ENCODE results near the gene PPP2R5A.

PPP2R5A gene

DNA sequence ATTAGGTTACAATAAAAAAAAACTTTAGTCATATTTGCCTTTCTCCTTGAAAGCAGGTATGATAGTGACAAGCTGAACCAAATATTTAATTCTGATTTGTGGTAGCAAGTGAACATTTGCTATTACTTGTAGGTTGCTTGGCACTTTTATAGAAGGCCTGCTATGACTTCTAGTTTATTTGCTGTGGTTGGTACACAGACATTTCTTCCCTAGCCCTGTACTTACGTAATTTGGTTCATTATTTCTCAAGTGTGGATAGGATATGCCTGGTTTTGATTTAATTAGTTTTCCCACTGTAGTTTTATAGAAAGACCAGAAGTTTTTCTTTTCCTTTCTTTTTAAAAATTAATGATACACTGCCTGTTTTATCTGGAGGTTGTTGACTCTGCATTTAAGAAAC, 55.9 kb downstream of the PPP2R5A start:
- H3K4me3 ChIP-seq (ENCODE audit: low read depth, low read length), result no peak overlapping the region
- H3K36me3 ChIP-seq (ENCODE audit: control insufficient read depth in 2 of 2, insufficient read depth in 1 of 2, low read length in 2 of 2), result peaks cover 2 to 5% of the 10 kb centered on the region in 2 experiments; a peak in 2 of 3 replicates
- no peaks in the 10 kb centered on the region for H3K9me3 ChIP-seq (ENCODE audit: control insufficient read depth, insufficient read depth, low read depth, low read length)
- no peaks in the 10 kb centered on the region for H3K4me1 ChIP-seq (ENCODE audit: control insufficient read depth, insufficient read depth, low read length)
- CTCF ChIA-PET, result interaction anchor here (0.6 to 1.3 kb wide), 2 partner anchors 91 to 325 kb away, joined by 3 to 4 read pairs; partner anchors contain the start of gene NENF
- H3K27ac ChIP-seq (ENCODE audit: extremely low read depth, low read depth, low read length), result no peak overlapping the region
- no peak for TF ChIP-seq BCL11A (tag by site-specific recombination; IDR thresholded peaks at IDR 0.05; ENCODE audit: low read depth)
- TF ChIP-seq, protein P1, sequence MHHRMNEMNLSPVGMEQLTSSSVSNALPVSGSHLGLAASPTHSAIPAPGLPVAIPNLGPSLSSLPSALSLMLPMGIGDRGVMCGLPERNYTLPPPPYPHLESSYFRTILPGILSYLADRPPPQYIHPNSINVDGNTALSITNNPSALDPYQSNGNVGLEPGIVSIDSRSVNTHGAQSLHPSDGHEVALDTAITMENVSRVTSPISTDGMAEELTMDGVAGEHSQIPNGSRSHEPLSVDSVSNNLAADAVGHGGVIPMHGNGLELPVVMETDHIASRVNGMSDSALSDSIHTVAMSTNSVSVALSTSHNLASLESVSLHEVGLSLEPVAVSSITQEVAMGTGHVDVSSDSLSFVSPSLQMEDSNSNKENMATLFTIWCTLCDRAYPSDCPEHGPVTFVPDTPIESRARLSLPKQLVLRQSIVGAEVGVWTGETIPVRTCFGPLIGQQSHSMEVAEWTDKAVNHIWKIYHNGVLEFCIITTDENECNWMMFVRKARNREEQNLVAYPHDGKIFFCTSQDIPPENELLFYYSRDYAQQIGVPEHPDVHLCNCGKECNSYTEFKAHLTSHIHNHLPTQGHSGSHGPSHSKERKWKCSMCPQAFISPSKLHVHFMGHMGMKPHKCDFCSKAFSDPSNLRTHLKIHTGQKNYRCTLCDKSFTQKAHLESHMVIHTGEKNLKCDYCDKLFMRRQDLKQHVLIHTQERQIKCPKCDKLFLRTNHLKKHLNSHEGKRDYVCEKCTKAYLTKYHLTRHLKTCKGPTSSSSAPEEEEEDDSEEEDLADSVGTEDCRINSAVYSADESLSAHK (tag by site-specific recombination; IDR thresholded peaks at IDR 0.05), result no peak
- no peak for TF ChIP-seq ZNF677 (tag by site-specific recombination; IDR thresholded peaks at IDR 0.05)
- TF ChIP-seq, protein P2, sequence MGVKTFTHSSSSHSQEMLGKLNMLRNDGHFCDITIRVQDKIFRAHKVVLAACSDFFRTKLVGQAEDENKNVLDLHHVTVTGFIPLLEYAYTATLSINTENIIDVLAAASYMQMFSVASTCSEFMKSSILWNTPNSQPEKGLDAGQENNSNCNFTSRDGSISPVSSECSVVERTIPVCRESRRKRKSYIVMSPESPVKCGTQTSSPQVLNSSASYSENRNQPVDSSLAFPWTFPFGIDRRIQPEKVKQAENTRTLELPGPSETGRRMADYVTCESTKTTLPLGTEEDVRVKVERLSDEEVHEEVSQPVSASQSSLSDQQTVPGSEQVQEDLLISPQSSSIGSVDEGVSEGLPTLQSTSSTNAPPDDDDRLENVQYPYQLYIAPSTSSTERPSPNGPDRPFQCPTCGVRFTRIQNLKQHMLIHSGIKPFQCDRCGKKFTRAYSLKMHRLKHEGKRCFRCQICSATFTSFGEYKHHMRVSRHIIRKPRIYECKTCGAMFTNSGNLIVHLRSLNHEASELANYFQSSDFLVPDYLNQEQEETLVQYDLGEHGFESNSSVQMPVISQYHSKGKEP (tag by site-specific recombination; IDR thresholded peaks at IDR 0.05), result no peak
- TF ChIP-seq, protein P3, sequence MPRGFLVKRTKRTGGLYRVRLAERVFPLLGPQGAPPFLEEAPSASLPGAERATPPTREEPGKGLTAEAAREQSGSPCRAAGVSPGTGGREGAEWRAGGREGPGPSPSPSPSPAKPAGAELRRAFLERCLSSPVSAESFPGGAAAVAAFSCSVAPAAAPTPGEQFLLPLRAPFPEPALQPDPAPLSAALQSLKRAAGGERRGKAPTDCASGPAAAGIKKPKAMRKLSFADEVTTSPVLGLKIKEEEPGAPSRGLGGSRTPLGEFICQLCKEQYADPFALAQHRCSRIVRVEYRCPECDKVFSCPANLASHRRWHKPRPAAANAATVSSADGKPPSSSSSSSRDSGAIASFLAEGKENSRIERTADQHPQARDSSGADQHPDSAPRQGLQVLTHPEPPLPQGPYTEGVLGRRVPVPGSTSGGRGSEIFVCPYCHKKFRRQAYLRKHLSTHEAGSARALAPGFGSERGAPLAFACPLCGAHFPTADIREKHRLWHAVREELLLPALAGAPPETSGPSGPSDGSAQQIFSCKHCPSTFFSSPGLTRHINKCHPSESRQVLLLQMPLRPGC (tag by site-specific recombination; IDR thresholded peaks at IDR 0.05), result no peak
- TF ChIP-seq, protein P4, sequence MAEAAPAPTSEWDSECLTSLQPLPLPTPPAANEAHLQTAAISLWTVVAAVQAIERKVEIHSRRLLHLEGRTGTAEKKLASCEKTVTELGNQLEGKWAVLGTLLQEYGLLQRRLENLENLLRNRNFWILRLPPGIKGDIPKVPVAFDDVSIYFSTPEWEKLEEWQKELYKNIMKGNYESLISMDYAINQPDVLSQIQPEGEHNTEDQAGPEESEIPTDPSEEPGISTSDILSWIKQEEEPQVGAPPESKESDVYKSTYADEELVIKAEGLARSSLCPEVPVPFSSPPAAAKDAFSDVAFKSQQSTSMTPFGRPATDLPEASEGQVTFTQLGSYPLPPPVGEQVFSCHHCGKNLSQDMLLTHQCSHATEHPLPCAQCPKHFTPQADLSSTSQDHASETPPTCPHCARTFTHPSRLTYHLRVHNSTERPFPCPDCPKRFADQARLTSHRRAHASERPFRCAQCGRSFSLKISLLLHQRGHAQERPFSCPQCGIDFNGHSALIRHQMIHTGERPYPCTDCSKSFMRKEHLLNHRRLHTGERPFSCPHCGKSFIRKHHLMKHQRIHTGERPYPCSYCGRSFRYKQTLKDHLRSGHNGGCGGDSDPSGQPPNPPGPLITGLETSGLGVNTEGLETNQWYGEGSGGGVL (tag by site-specific recombination; IDR thresholded peaks at IDR 0.05), result no peak
- TF ChIP-seq ZNF184 (tag by site-specific recombination; IDR thresholded peaks at IDR 0.05), result no peak
- no peak for TF ChIP-seq TCF7L2 (IDR thresholded peaks at IDR 0.05; ENCODE audit: borderline replicate concordance, low read depth, low read length)
- TF ChIP-seq ZNF221 (tag by site-specific recombination; IDR thresholded peaks at IDR 0.05; ENCODE audit: borderline replicate concordance), result no peak
- POLR2A ChIA-PET, result no interaction called here

DNA sequence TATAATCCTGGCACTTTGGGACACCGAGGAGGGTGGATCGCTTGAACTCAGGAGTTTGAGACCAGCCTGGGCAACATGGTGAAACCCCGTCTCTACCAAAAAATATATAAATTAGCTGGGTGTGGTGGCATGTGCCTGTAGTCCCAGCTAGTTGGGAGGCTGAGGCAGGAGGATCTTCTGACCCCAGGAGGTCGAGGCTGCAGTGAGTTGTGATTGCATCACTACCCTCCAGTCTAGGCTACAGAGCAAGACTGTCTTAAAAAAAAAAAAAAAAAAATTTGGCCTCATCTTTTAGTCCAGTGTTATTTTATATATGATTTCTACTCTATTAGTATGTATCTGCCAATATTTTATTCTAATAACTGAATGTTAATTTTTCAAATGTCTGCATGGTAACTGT, 59.7 kb downstream of the PPP2R5A start:
- ChIA-PET POLR2A (no interaction called here), CTCF (interaction anchor here (0.5 to 1.7 kb wide), 6 partner anchors 23 to 274 kb away, joined by 3 to 9 read pairs (median 4); no protein-coding TSS in a partner anchor)
- Histone ChIP-seq H3K9me3 (ENCODE audit: control insufficient read depth, insufficient read depth, low read depth, low read length) (no peaks in the 10 kb centered on the region), H3K4me1 (ENCODE audit: control insufficient read depth, insufficient read depth, low read length) (no peaks in the 10 kb centered on the region), H3K4me3 (ENCODE audit: low read depth, low read length) (no peak overlapping the region), H3K27ac (ENCODE audit: extremely low read depth, low read depth, low read length) (no peak overlapping the region), H3K36me3 (ENCODE audit: control insufficient read depth in 2 of 2, insufficient read depth in 1 of 2, low read length in 2 of 2) (peaks cover 8 to 9% of the 10 kb centered on the region in 2 experiments; a peak in 2 of 3 replicates)
- TF ChIP-seq ZNF114 (tag by site-specific recombination; IDR thresholded peaks at IDR 0.05) (no peak), KLF7 (tag by site-specific recombination; IDR thresholded peaks at IDR 0.05; ENCODE audit: borderline replicate concordance) (no peak), FEZF1 (tag by site-specific recombination; IDR thresholded peaks at IDR 0.05) (no peak), GFI1B (tag by site-specific recombination; IDR thresholded peaks at IDR 0.05) (no peak), ZNF24 (tag by site-specific recombination; IDR thresholded peaks at IDR 0.05) (no peak), GLIS1 (tag by site-specific recombination; IDR thresholded peaks at IDR 0.05) (no peak), ZNF16 (tag by site-specific recombination; IDR thresholded peaks at IDR 0.05; ENCODE audit: low read depth) (no peak), ZNF138 (tag by site-specific recombination; IDR thresholded peaks at IDR 0.05; ENCODE audit: borderline replicate concordance) (no peak), ZNF157 (tag by site-specific recombination; IDR thresholded peaks at IDR 0.05) (no peak), ZSCAN23 (tag by site-specific recombination; IDR thresholded peaks at IDR 0.05) (no peak)
- TF ChIP-seq, protein P5, sequence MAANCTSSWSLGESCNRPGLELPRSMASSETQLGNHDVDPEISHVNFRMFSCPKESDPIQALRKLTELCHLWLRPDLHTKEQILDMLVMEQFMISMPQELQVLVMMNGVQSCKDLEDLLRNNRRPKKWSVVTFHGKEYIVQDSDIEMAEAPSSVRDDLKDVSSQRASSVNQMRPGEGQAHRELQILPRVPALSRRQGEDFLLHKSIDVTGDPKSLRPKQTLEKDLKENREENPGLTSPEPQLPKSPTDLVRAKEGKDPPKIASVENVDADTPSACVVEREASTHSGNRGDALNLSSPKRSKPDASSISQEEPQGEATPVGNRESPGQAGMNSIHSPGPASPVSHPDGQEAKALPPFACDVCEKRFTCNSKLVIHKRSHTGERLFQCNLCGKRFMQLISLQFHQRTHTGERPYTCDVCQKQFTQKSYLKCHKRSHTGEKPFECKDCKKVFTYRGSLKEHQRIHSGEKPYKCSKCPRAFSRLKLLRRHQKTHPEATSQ (tag by site-specific recombination; IDR thresholded peaks at IDR 0.05), result no peak
- TF ChIP-seq, protein P6, sequence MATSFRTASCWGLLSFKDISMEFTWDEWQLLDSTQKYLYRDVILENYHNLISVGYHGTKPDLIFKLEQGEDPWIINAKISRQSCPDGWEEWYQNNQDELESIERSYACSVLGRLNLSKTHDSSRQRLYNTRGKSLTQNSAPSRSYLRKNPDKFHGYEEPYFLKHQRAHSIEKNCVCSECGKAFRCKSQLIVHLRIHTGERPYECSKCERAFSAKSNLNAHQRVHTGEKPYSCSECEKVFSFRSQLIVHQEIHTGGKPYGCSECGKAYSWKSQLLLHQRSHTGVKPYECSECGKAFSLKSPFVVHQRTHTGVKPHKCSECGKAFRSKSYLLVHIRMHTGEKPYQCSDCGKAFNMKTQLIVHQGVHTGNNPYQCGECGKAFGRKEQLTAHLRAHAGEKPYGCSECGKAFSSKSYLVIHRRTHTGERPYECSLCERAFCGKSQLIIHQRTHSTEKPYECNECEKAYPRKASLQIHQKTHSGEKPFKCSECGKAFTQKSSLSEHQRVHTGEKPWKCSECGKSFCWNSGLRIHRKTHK (tag by site-specific recombination; IDR thresholded peaks at IDR 0.05), result no peak
- TF ChIP-seq, protein P7, sequence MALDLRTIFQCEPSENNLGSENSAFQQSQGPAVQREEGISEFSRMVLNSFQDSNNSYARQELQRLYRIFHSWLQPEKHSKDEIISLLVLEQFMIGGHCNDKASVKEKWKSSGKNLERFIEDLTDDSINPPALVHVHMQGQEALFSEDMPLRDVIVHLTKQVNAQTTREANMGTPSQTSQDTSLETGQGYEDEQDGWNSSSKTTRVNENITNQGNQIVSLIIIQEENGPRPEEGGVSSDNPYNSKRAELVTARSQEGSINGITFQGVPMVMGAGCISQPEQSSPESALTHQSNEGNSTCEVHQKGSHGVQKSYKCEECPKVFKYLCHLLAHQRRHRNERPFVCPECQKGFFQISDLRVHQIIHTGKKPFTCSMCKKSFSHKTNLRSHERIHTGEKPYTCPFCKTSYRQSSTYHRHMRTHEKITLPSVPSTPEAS (tag by site-specific recombination; IDR thresholded peaks at IDR 0.05), result no peak

All from HEK293 (cell line).